ENCODE measurements around the gene RANBP3L. TPM values are rescaled to one million over a fixed set of nuclear protein-coding genes. Genes with fewer than 3 reads are reported as not detected.

RANBP3L gene
- total and polyA plus RNA-seq, 2 experiments from 2014 or later: not detected

DNA sequence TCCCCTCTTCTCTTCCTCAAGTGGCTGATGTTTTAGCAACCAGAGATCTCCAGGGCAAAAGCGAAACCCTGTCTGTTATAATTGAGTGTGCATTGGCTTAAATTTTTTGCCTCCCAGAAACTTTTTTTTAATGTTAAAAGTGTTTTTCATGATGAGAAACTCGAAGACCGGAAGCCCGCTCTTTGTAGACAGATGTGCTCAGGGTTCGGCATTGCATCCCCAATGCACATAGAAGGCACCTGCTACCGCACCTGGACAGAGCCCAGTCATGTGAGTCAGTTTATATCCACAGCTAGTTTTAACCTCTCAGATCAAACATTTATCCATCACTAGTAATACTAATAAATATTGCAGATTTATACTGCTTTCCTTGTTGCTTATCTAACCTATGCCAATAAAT, 40.5 kb downstream of the RANBP3L start (continued):
- TF ChIP-seq NANOG (IDR thresholded peaks at IDR 0.05; ENCODE audit: borderline replicate concordance) (no peak), EZH2 (IDR thresholded peaks at IDR 0.05; ENCODE audit: low read depth, unreplicated experiment) (no peak), ZNF331 (CRISPR knock-in tag; IDR thresholded peaks at IDR 0.05; ENCODE audit: low read depth) (no peak), CREB1 (CRISPR knock-in tag; IDR thresholded peaks at IDR 0.05; ENCODE audit: low read depth) (no peak), ZNF114 (CRISPR knock-in tag; IDR thresholded peaks at IDR 0.05) (no peak)

DNA sequence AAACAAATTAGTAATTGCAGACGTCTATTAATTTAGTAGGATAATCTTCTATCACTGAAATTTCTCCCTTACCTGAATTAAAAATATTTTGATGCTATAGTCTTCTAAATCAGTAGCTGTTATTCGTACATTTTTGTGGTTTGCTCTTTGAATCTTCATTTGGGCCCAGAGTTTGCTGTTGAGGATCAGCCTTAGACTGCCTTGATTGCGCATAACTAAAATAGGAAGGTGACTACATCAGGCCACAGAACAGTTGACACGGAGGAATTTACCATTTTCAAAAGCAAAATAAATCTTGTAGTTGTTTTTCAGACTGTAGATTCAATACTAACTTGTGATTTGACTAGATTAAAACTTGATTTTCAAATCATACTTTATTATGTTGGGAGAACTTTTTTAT, 48.1 kb downstream of the RANBP3L start:
- no peaks in the 10 kb centered on the region for H3K27me3 ChIP-seq (ENCODE audit: insufficient read depth)
- Mint-ChIP-seq H3K4me3 (no peak overlapping the region), H3K9me3 (no peaks in the 10 kb centered on the region), H3K27me3 (ENCODE audit: insufficient read depth, low read depth, poor library complexity) (no peaks in the 10 kb centered on the region), H3K36me3 (ENCODE audit: low read depth) (no peaks in the 10 kb centered on the region), H3K4me1 (peaks cover 3% of the 10 kb centered on the region; the same call in 2 of the 3 replicates), H3K27ac (no peak overlapping the region)
- H3F3A ChIP-seq (replicated peaks; ENCODE audit: low read depth): no peaks in the 10 kb centered on the region
- H4K20me1 ChIP-seq (replicated peaks; ENCODE audit: insufficient read depth): no peaks in the 10 kb centered on the region
- no peak for ATAC-seq
- H2AFZ ChIP-seq: no peak overlapping the region
- H3K4me2 ChIP-seq: no peak overlapping the region
- no peaks in the 10 kb centered on the region for H3K9me2 ChIP-seq (ENCODE audit: insufficient read depth)
- H3K4me3 ChIP-seq: no peak overlapping the region
- H3K27ac ChIP-seq (ENCODE audit: low read depth): no peak overlapping the region
- H3K79me2 ChIP-seq (replicated peaks; ENCODE audit: insufficient read depth): no peaks in the 10 kb centered on the region
- H3K4me1 ChIP-seq (ENCODE audit: insufficient read depth): no peaks in the 10 kb centered on the region
- no peak for DNase-seq (ENCODE audit: low spot score)
- TF ChIP-seq JUNB (IDR thresholded peaks at IDR 0.05; ENCODE audit: unreplicated experiment) (no peak), STAT1 (IDR thresholded peaks at IDR 0.05; ENCODE audit: unreplicated experiment) (no peak), NANOG (IDR thresholded peaks at IDR 0.05; ENCODE audit: borderline replicate concordance) (no peak), ZNF462 (CRISPR knock-in tag; IDR thresholded peaks at IDR 0.05) (no peak), EZH2phosphoT487 (IDR thresholded peaks at IDR 0.05; ENCODE audit: unreplicated experiment) (no peak), EZH2 (IDR thresholded peaks at IDR 0.05; ENCODE audit: low read depth, unreplicated experiment) (no peak), ZNF114 (CRISPR knock-in tag; IDR thresholded peaks at IDR 0.05) (no peak), POLR2AphosphoS5 (IDR thresholded peaks at IDR 0.05; ENCODE audit: low read depth) (no peak), CREB1 (CRISPR knock-in tag; IDR thresholded peaks at IDR 0.05; ENCODE audit: low read depth) (no peak), ZNF331 (CRISPR knock-in tag; IDR thresholded peaks at IDR 0.05; ENCODE audit: low read depth) (no peak)
- TF ChIP-seq, protein P1, sequence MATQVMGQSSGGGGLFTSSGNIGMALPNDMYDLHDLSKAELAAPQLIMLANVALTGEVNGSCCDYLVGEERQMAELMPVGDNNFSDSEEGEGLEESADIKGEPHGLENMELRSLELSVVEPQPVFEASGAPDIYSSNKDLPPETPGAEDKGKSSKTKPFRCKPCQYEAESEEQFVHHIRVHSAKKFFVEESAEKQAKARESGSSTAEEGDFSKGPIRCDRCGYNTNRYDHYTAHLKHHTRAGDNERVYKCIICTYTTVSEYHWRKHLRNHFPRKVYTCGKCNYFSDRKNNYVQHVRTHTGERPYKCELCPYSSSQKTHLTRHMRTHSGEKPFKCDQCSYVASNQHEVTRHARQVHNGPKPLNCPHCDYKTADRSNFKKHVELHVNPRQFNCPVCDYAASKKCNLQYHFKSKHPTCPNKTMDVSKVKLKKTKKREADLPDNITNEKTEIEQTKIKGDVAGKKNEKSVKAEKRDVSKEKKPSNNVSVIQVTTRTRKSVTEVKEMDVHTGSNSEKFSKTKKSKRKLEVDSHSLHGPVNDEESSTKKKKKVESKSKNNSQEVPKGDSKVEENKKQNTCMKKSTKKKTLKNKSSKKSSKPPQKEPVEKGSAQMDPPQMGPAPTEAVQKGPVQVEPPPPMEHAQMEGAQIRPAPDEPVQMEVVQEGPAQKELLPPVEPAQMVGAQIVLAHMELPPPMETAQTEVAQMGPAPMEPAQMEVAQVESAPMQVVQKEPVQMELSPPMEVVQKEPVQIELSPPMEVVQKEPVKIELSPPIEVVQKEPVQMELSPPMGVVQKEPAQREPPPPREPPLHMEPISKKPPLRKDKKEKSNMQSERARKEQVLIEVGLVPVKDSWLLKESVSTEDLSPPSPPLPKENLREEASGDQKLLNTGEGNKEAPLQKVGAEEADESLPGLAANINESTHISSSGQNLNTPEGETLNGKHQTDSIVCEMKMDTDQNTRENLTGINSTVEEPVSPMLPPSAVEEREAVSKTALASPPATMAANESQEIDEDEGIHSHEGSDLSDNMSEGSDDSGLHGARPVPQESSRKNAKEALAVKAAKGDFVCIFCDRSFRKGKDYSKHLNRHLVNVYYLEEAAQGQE (IDR thresholded peaks at IDR 0.05; ENCODE audit: unreplicated experiment): no peak
- TF ChIP-seq, protein P2, sequence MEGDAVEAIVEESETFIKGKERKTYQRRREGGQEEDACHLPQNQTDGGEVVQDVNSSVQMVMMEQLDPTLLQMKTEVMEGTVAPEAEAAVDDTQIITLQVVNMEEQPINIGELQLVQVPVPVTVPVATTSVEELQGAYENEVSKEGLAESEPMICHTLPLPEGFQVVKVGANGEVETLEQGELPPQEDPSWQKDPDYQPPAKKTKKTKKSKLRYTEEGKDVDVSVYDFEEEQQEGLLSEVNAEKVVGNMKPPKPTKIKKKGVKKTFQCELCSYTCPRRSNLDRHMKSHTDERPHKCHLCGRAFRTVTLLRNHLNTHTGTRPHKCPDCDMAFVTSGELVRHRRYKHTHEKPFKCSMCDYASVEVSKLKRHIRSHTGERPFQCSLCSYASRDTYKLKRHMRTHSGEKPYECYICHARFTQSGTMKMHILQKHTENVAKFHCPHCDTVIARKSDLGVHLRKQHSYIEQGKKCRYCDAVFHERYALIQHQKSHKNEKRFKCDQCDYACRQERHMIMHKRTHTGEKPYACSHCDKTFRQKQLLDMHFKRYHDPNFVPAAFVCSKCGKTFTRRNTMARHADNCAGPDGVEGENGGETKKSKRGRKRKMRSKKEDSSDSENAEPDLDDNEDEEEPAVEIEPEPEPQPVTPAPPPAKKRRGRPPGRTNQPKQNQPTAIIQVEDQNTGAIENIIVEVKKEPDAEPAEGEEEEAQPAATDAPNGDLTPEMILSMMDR (conservative IDR thresholded peaks at IDR 0.05; ENCODE audit: low read depth in 2 of 2): no peak
- TF ChIP-seq, protein P3, sequence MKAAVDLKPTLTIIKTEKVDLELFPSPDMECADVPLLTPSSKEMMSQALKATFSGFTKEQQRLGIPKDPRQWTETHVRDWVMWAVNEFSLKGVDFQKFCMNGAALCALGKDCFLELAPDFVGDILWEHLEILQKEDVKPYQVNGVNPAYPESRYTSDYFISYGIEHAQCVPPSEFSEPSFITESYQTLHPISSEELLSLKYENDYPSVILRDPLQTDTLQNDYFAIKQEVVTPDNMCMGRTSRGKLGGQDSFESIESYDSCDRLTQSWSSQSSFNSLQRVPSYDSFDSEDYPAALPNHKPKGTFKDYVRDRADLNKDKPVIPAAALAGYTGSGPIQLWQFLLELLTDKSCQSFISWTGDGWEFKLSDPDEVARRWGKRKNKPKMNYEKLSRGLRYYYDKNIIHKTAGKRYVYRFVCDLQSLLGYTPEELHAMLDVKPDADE (IDR thresholded peaks at IDR 0.05): no peak
- no peaks in the 10 kb centered on the region for H3K36me3 ChIP-seq (ENCODE audit: insufficient read depth)

Measured in GM23338 (cell line).